ENCODE results near the gene CDK19. TPM values are rescaled to one million over a fixed set of nuclear protein-coding genes. Genes with fewer than 3 reads are reported as not detected.

Gene CDK19
- total and polyA plus RNA-seq, 2 experiments from 2014 or later: 5.6 to 11.1 TPM

DNA sequence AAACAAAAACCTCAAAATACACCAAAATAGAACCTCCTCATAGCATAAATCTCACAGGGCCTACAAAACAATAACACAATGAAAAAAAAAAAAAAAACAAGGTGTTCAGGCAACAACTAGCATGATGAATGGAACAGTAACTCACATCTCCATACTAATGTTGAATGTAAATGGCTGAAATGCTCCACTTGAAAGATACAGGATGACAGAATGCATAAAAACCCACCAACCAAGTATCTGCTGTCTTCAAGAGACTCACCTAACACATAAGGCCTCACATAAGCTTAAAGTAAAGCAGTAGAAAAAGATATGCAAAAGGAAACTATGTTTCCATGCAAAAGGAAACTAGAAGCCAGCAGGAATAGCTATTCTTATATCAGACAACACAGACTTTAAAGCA lies 121.3 kb downstream of the CDK19 start:
- Histone ChIP-seq H3K4me3 (no peak overlapping the region), H3K27ac (no peak overlapping the region), H3K9me3 (ENCODE audit: low read depth) (no peaks in the 10 kb centered on the region), H3K27me3 (no peaks in the 10 kb centered on the region), H3K36me3 (no peaks in the 10 kb centered on the region), H3K4me1 (ENCODE audit: low read depth) (no peaks in the 10 kb centered on the region)
- DNase-seq (ENCODE audit: low read depth in 1 of 2, low spot score in 1 of 2): no peak
- TF ChIP-seq, protein P1, sequence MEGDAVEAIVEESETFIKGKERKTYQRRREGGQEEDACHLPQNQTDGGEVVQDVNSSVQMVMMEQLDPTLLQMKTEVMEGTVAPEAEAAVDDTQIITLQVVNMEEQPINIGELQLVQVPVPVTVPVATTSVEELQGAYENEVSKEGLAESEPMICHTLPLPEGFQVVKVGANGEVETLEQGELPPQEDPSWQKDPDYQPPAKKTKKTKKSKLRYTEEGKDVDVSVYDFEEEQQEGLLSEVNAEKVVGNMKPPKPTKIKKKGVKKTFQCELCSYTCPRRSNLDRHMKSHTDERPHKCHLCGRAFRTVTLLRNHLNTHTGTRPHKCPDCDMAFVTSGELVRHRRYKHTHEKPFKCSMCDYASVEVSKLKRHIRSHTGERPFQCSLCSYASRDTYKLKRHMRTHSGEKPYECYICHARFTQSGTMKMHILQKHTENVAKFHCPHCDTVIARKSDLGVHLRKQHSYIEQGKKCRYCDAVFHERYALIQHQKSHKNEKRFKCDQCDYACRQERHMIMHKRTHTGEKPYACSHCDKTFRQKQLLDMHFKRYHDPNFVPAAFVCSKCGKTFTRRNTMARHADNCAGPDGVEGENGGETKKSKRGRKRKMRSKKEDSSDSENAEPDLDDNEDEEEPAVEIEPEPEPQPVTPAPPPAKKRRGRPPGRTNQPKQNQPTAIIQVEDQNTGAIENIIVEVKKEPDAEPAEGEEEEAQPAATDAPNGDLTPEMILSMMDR (IDR thresholded peaks at IDR 0.05; ENCODE audit: low read depth, low read length): no peak

DNA sequence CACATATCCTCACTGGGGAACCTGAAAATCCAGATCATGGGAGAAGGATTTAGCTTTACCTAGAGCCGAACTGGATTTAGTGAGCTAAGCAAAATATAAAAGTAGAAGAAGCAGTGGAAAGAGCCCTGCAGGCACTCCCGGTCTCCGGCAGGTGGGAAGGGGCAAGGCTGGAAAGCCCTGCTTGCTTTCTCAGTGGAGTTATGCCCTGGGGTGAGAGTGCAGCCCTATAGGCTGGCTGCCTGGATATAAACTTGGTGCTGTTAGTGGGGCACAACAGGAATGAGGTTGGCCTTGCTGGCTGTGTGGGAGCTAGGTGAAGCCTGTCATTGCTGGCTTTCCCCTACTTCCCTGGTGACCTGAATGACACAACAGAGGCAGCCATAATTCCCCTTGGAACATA lies 122.0 kb downstream of the CDK19 start:
- H3K36me3 ChIP-seq: no peaks in the 10 kb centered on the region
- TF ChIP-seq, protein P1 (IDR thresholded peaks at IDR 0.05; ENCODE audit: low read depth, low read length): no peak
- no peak overlapping the region for H3K27ac ChIP-seq
- no peaks in the 10 kb centered on the region for H3K4me1 ChIP-seq (ENCODE audit: low read depth)
- no peaks in the 10 kb centered on the region for H3K27me3 ChIP-seq
- no peaks in the 10 kb centered on the region for H3K9me3 ChIP-seq (ENCODE audit: low read depth)
- no peak for DNase-seq (ENCODE audit: low read depth in 1 of 2, low spot score in 1 of 2)
- no peak overlapping the region for H3K4me3 ChIP-seq

DNA sequence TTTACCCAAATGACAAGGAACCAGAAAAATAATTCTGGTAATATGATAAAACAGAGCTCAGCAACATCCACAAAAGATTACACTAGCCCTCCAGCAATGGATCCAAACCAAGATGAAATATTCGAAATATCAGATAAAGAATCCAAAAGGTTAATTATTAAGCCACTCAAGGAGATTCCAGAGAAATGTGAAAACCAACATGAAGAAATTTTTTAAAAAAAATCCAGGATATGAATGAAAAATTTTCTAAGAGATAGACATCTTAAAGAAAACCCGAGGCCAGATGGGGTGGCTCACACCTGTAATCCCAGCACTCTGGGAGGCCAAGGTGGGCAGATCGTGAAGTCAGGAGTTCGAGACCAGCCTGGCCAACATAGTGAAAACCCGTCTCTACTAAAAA lies 124.4 kb downstream of the CDK19 start:
- Histone ChIP-seq H3K4me1 (ENCODE audit: low read depth) (no peaks in the 10 kb centered on the region), H3K27me3 (no peaks in the 10 kb centered on the region), H3K36me3 (no peaks in the 10 kb centered on the region), H3K27ac (no peak overlapping the region), H3K9me3 (ENCODE audit: low read depth) (no peaks in the 10 kb centered on the region), H3K4me3 (no peak overlapping the region)
- TF ChIP-seq, protein P1 (IDR thresholded peaks at IDR 0.05; ENCODE audit: low read depth, low read length): no peak
- no peak for DNase-seq (ENCODE audit: low read depth in 1 of 2, low spot score in 1 of 2)

DNA sequence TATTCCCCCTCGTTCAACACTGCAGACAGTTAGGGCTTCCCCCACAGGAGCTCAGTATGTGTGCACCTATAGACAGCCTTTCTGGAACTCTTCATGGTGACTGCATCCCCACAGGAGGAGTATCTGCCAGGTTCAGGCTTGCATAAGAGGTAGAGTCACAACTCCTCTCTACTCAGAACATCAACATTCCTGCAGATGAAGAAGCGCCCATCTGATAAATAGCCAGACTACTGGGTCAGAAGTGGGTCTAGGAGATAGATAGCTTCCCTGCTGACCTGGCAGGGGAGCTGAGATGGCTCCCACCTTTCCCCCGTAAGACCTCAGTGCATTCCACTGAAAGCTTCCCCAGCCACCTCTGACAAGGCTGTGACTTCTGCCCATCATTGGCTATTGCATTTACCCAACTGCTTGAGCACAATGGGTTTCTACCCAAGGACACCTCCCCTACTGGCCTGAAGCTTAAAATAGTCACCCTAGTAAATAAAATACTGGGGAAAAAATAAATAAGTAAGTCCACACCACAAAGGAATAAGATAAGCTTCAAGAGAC lies 125.1 kb downstream of the CDK19 start:
- Histone ChIP-seq H3K36me3 (no peaks in the 10 kb centered on the region), H3K4me3 (no peak overlapping the region), H3K4me1 (ENCODE audit: low read depth) (no peaks in the 10 kb centered on the region), H3K9me3 (ENCODE audit: low read depth) (no peaks in the 10 kb centered on the region), H3K27ac (no peak overlapping the region), H3K27me3 (no peaks in the 10 kb centered on the region)
- TF ChIP-seq, protein P1 (IDR thresholded peaks at IDR 0.05; ENCODE audit: low read depth, low read length): no peak
- DNase-seq (ENCODE audit: low read depth in 1 of 2, low spot score in 1 of 2): no peak

DNA sequence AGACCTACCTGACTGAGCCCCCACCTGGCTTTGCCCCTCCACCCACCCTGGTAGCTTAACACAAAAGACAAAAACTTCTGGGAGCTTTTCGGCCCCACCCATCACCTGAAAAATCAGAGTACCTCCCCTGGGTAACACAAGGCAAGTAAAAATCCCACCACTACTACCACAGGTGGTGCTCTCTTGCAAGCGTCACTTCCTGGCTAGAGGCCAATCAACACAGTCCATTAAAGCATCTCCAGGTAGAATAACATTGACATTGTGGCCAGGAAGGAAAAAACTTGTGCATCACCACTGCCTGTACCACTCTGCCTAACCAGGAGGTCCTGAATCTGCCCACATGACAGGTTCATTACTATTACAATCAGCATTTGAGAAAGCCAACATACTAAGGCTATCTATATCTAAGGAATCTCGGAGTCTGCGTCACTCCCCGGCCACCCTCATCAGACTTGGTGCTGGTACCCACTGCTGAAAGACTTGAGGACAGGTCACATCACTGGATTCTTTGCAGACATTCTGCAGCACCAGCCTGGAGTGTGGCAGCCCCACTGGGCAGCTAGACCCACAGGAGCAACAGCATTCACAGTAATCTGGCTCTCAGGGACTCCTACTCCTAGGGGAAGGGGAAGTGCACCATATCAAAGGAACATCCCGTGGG lies 125.9 kb downstream of the CDK19 start:
- Histone ChIP-seq H3K27ac (no peak overlapping the region), H3K4me3 (no peak overlapping the region), H3K36me3 (no peaks in the 10 kb centered on the region), H3K9me3 (ENCODE audit: low read depth) (no peaks in the 10 kb centered on the region), H3K4me1 (ENCODE audit: low read depth) (no peaks in the 10 kb centered on the region), H3K27me3 (no peaks in the 10 kb centered on the region)
- TF ChIP-seq, protein P1 (IDR thresholded peaks at IDR 0.05; ENCODE audit: low read depth, low read length): no peak
- DNase-seq (ENCODE audit: low read depth in 1 of 2, low spot score in 1 of 2): no peak

All from cardiac muscle cell (in vitro differentiated cells and primary cell).